AG04450 (cell line): ENCODE measurements around the gene CORO2B. TPM values are rescaled to one million over a fixed set of nuclear protein-coding genes. Genes with fewer than 3 reads are reported as not detected.

ENCODE experiments used
- CTCF ChIA-PET: fragments of 300-600, 350-600 bp; formaldehyde crosslinking; extraction: SDS; loops from one replicate; lab custom pipeline; 2022; ENCODE audit warnings: antibody characterized with exemption, inconsistent platforms; lab: Charles Lee
- POLR2A ChIA-PET: fragments of 350-600 bp; formaldehyde crosslinking; extraction: SDS; loops from one replicate; lab custom pipeline; 2021; ENCODE audit warnings: antibody characterized with exemption, inconsistent platforms; lab: Yijun Ruan, JAX
- DNase-seq: peaks from one replicate; pipeline ENCODE4 v3.0.0-alpha.2; 2011; ENCODE audit warnings: low read depth, low spot score
- H3K27ac ChIP-seq: one replicate; pipeline ENCODE4 v1.5.1; 2012; ENCODE audit warnings: low read depth, low read length, control low read depth
- H3K27me3 ChIP-seq: one replicate; pipeline ENCODE4 v1.6.0; 2012; ENCODE audit warnings: low read length; ENCODE audit not compliant: control insufficient read depth, insufficient read depth
- H3K4me3 ChIP-seq: 2 replicates; pipeline ENCODE4 v1.5.1; 2011; ENCODE audit warnings: mild to moderate bottlenecking, low read depth, low read length, control low read depth
- H3K9me3 ChIP-seq: 2 replicates; pipeline ENCODE4 v1.5.1; 2012; ENCODE audit warnings: low read length; ENCODE audit not compliant: control insufficient read depth, insufficient read depth
- polyA plus RNA-seq: library from polyadenylated mRNA; depleted of rRNA; stranded (reverse); fragments of >200 nt; gene quantifications from 2 replicates; pipeline ENCODE4 v1.2.3, GENCODE V29; 2011
- TF ChIP-seq, protein P1 (sequence below): IDR thresholded peaks from 2 replicates; pipeline ENCODE4 v1.5.1; 2011; ENCODE audit warnings: low read depth, low read length, control low read depth, inconsistent platforms

The CORO2B gene
- polyA plus RNA-seq, 1 experiment = 16.1 TPM

DNA sequence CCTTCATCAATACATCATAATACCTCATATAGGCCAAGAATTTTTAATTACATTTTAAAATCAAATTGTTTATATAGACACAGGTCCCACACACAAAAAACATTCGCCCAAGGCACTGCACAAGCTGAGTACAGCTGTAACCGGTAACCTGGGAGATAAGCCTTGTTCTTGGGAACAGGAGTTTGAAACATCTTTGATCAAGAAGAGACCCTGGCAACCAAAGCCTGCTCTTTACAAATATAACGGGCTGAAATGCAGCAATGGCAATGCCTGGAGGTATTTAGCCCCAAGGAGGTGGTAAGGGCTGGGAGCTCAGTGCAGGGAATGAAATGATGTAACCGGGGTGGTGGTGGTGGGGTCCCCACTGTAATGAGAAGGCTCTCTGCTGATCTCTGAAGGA lies 7.2 kb upstream of the CORO2B start:
- no peak for DNase-seq
- POLR2A ChIA-PET = no interaction called here

DNA sequence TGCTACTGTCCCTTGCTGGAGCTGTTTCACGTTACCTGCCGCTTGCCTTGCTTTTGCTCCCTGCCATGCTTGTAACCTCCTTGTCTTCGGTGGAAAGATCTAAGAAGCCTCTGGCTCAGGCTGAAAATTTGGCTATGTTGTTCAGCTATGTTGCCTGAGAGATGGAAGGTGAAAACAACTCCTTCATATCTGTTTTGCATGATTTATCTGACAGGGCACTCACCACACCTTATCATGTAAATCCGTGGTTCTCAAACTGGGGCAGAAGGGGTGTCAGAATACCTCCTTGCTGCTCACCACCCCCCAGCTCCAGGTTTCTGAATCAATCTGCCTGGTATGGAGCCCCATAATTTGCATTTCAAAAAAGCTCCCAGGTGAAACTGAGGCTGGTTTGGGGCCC lies 6.5 kb upstream of the CORO2B start:
- Histone ChIP-seq H3K4me3 (no peak overlapping the region), H3K9me3 (no peaks in the 10 kb centered on the region), H3K27me3 (peaks cover 30% of the 10 kb centered on the region), H3K27ac (no peak overlapping the region)
- DNase-seq = no peak
- TF ChIP-seq, protein P1, sequence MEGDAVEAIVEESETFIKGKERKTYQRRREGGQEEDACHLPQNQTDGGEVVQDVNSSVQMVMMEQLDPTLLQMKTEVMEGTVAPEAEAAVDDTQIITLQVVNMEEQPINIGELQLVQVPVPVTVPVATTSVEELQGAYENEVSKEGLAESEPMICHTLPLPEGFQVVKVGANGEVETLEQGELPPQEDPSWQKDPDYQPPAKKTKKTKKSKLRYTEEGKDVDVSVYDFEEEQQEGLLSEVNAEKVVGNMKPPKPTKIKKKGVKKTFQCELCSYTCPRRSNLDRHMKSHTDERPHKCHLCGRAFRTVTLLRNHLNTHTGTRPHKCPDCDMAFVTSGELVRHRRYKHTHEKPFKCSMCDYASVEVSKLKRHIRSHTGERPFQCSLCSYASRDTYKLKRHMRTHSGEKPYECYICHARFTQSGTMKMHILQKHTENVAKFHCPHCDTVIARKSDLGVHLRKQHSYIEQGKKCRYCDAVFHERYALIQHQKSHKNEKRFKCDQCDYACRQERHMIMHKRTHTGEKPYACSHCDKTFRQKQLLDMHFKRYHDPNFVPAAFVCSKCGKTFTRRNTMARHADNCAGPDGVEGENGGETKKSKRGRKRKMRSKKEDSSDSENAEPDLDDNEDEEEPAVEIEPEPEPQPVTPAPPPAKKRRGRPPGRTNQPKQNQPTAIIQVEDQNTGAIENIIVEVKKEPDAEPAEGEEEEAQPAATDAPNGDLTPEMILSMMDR = no peak
- ChIA-PET CTCF (interaction anchor here (0.6 to 1.6 kb wide), 3 partner anchors 13 to 85 kb away, joined by 3 to 4 read pairs (median 4); no protein-coding TSS in a partner anchor), POLR2A (no interaction called here)

More for the DNA sequence above, 7.2 kb upstream of the CORO2B start:
- H3K4me3 ChIP-seq = no peak overlapping the region
- H3K27ac ChIP-seq = no peak overlapping the region
- CTCF ChIA-PET = interaction anchor here (0.8 to 1.6 kb wide), 2 partner anchors 12 to 17 kb away, joined by 3 to 4 read pairs; no protein-coding TSS in a partner anchor
- H3K27me3 ChIP-seq = peaks cover 30% of the 10 kb centered on the region
- no peaks in the 10 kb centered on the region for H3K9me3 ChIP-seq
- TF ChIP-seq, protein P1 = no peak

DNA sequence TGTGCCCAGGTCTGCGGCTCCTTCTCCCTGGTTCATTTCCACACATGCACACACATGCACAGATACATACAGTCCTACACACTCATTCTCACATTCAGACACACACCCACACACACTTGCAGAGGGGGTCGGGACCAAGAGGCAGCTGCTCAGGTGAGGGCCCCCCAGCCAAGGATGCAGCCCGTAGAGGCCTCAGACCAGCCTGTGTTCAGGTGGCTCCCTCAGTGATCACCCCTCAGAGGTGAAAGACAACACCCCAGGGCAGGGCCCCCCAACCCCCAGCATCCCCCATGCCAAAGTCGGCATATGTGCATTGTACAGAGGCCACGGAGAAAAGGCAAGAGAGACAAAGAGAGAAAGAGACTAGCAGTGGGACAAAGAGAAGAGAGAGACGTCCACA lies 5.9 kb upstream of the CORO2B start:
- H3K9me3 ChIP-seq = no peaks in the 10 kb centered on the region
- H3K27ac ChIP-seq = no peak overlapping the region
- ChIA-PET POLR2A (no interaction called here), CTCF (interaction anchor here (0.6 kb wide), 1 partner anchor 84 kb away, joined by 4 read pairs; no protein-coding TSS in a partner anchor)
- no peak overlapping the region for H3K4me3 ChIP-seq
- TF ChIP-seq, protein P1 = no peak
- H3K27me3 ChIP-seq = peaks cover 30% of the 10 kb centered on the region
- DNase-seq = no peak

DNA sequence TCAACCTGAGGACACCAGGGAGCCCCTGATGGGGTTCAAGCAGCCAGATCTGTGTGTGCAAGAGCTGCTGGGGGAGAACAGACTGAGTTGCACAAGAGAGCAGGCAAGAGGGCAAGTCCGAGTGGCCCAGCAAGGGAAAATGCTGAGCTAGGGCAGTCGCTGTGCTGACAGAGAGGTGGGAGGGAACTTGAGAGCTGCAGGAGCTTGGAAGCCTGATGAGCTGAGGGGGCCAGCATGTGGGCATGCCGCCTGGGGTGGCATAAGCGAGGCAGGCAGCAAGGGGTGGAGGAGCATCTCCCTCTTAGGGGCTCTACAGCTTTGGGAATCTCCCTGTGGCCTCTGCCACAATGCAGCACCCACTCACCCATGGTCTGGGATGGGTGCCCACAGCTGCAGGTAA lies 4.7 kb upstream of the CORO2B start:
- Histone ChIP-seq H3K27me3 (peaks cover 30% of the 10 kb centered on the region), H3K4me3 (no peak overlapping the region), H3K9me3 (no peaks in the 10 kb centered on the region), H3K27ac (no peak overlapping the region)
- TF ChIP-seq, protein P1 = no peak
- ChIA-PET CTCF (interaction anchor here (0.8 to 1.1 kb wide), 3 partner anchors 14 to 100 kb away, joined by 3 read pairs; no protein-coding TSS in a partner anchor), POLR2A (interaction anchor here (0.6 to 1.2 kb wide), 2 partner anchors 67 to 100 kb away, joined by 3 read pairs; no protein-coding TSS in a partner anchor)
- DNase-seq = no peak

DNA sequence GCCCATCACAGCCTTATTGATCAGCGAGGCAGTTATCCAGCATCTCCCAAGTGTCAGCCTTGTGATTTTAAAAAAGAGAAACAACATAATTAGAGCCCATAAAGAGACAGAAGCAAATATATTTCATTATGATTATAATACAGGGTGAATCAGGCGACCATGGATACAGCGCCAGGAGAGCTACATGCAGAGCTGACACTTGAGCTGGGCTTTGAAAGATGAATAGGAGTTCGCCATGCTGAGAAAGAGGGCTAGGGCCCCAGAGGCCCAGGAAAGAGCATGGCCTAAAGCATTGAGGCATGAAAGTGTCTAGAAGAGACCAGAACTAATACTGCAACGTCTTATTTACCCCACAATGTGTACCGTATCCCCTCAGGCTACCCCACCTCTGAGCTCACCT lies 4.2 kb upstream of the CORO2B start:
- POLR2A ChIA-PET = no interaction called here

More for the DNA sequence above, 4.2 kb upstream of the CORO2B start:
- TF ChIP-seq, protein P1 = no peak
- DNase-seq = no peak
- no peaks in the 10 kb centered on the region for H3K9me3 ChIP-seq
- H3K27ac ChIP-seq = no peak overlapping the region
- no peak overlapping the region for H3K4me3 ChIP-seq
- H3K27me3 ChIP-seq = peaks cover 28% of the 10 kb centered on the region
- CTCF ChIA-PET = interaction anchor here (1.1 kb wide), 2 partner anchors 76 to 99 kb away, joined by 3 read pairs; no protein-coding TSS in a partner anchor
